ENCODE data around the gene ROR2. TPM values are rescaled to one million over a fixed set of nuclear protein-coding genes. Genes with fewer than 3 reads are reported as not detected.

Gene ROR2
- total and polyA plus RNA-seq, 2 donors (not counting 3 experiments of a cell fraction or from before 2014, with no cell fraction given) = not detected

DNA sequence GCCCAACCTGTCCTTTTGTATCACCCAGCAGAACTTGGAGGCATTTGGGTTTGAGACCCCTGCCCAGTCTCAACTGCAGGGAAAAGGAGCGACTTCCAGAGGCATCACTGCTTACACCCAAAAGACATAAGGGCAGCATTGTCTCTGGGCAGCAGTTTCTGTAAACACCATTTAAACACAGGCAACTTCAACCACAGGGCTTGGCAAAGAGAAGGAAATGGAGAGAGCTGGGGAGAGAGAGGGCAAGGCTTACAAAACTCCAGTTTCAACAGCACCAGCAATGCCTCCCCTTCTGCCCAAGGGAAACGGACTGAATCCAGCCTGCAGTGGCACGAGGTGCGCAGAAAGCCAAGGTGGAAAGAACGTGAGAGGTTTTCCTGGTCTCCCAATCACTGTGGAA lies 147.6 kb downstream of the ROR2 start:
- FAIRE-seq (no peak), DNase-seq (ENCODE audit: low read depth, low spot score) (no peak)
- Histone ChIP-seq H3K27me3 (ENCODE audit: control insufficient read depth in 2 of 2, insufficient read depth in 2 of 2, low read length in 2 of 2) (no peaks in the 10 kb centered on the region), H3K36me3 (ENCODE audit: control insufficient read depth in 2 of 2, extremely low read depth in 1 of 2, insufficient read depth in 2 of 2, low read length in 2 of 2) (no peaks in the 10 kb centered on the region), H3K4me3 (replicated peaks in 1 of 3; ENCODE audit: insufficient read depth in 1 of 3, low read depth in 1 of 3, low read length in 3 of 3) (no peak overlapping the region), H3K9me3 (replicated peaks; ENCODE audit: control insufficient read depth, insufficient read depth, low read length) (no peaks in the 10 kb centered on the region), H3K4me1 (ENCODE audit: control insufficient read depth, extremely low read depth, insufficient read depth, low read length) (no peaks in the 10 kb centered on the region), H3K27ac (ENCODE audit: insufficient read depth, low read depth, low read length) (no peak overlapping the region), H3K9ac (replicated peaks; ENCODE audit: extremely low read depth, insufficient read depth, low read length) (no peak overlapping the region), H3K79me2 (ENCODE audit: control insufficient read depth, insufficient read depth, low read length) (no peaks in the 10 kb centered on the region), H3K4me2 (ENCODE audit: insufficient read depth, low read length) (no peak overlapping the region), H3K9me1 (replicated peaks; ENCODE audit: control insufficient read depth, extremely low read depth, insufficient read depth, low read length) (no peaks in the 10 kb centered on the region), H4K20me1 (replicated peaks; ENCODE audit: control insufficient read depth, extremely low read depth, insufficient read depth, low read length) (no peaks in the 10 kb centered on the region), H2AFZ (ENCODE audit: low read depth, low read length) (no peak overlapping the region)
- ChIA-PET CTCF (no interaction called here), POLR2A (no interaction called here)
- dilution Hi-C loops (cut with MboI; ENCODE audit: extremely low pct_ligation_motif_present, low sequenced_read_pairs) (no loop called here), intact Hi-C loops (cut with micrococcal nuclease) (no loop called here)
- no TSS peak for BruUV-seq (replicated peaks)
- TF ChIP-seq POLR2A (IDR thresholded peaks at IDR 0.05; ENCODE audit: low read depth, low read length) (no peak), EZH2 (IDR thresholded peaks at IDR 0.05; ENCODE audit: borderline replicate concordance, low read depth, low read length, severe bottlenecking) (no peak), JUN (IDR thresholded peaks at IDR 0.05; ENCODE audit: borderline replicate concordance, insufficient read depth, insufficient read length, low read depth) (no peak), FOS (IDR thresholded peaks at IDR 0.05; ENCODE audit: borderline replicate concordance, insufficient read depth, low read length) (no peak)
- TF ChIP-seq, protein P1, sequence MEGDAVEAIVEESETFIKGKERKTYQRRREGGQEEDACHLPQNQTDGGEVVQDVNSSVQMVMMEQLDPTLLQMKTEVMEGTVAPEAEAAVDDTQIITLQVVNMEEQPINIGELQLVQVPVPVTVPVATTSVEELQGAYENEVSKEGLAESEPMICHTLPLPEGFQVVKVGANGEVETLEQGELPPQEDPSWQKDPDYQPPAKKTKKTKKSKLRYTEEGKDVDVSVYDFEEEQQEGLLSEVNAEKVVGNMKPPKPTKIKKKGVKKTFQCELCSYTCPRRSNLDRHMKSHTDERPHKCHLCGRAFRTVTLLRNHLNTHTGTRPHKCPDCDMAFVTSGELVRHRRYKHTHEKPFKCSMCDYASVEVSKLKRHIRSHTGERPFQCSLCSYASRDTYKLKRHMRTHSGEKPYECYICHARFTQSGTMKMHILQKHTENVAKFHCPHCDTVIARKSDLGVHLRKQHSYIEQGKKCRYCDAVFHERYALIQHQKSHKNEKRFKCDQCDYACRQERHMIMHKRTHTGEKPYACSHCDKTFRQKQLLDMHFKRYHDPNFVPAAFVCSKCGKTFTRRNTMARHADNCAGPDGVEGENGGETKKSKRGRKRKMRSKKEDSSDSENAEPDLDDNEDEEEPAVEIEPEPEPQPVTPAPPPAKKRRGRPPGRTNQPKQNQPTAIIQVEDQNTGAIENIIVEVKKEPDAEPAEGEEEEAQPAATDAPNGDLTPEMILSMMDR (IDR thresholded peaks at IDR 0.05; ENCODE audit: extremely low read depth in 1 of 2, insufficient read depth in 1 of 2, low read depth in 1 of 2, low read length in 2 of 2) = no peak

DNA sequence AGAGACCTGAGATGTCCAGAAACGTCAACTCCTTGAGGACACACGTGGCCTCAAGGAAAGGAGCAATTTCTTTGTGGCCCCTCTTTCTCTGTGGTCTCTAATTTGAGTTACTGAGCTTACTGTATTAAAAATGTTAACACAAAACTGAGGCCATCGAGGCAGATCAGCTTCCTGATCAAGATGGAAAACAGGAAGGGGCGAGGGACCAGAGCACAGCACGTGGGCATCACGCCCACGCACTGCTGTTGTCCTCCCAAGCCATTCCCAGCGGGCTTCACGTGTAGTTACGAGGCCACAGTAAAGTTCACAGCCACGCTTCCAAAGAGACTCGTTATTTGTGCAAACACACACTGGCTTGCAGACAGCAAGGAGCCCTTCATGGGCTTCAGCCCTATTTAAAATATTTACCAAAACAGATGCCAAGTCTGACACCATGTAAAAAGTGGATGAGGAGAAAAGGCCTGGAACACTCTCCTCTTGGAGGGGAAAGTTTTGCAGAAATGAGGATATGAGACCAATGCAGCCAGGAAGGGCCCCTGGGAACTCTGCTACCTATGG lies 149.5 kb downstream of the ROR2 start:
- ChIA-PET CTCF (no interaction called here), POLR2A (no interaction called here)
- BruUV-seq (replicated peaks) = no TSS peak
- Histone ChIP-seq H3K4me1 (ENCODE audit: control insufficient read depth, extremely low read depth, insufficient read depth, low read length) (no peaks in the 10 kb centered on the region), H3K79me2 (ENCODE audit: control insufficient read depth, insufficient read depth, low read length) (no peaks in the 10 kb centered on the region), H3K36me3 (ENCODE audit: control insufficient read depth in 2 of 2, extremely low read depth in 1 of 2, insufficient read depth in 2 of 2, low read length in 2 of 2) (no peaks in the 10 kb centered on the region), H3K27ac (ENCODE audit: insufficient read depth, low read depth, low read length) (no peak overlapping the region), H2AFZ (ENCODE audit: low read depth, low read length) (no peak overlapping the region), H3K9me3 (replicated peaks; ENCODE audit: control insufficient read depth, insufficient read depth, low read length) (no peaks in the 10 kb centered on the region), H4K20me1 (replicated peaks; ENCODE audit: control insufficient read depth, extremely low read depth, insufficient read depth, low read length) (no peaks in the 10 kb centered on the region), H3K4me2 (ENCODE audit: insufficient read depth, low read length) (no peak overlapping the region), H3K4me3 (replicated peaks in 1 of 3; ENCODE audit: insufficient read depth in 1 of 3, low read depth in 1 of 3, low read length in 3 of 3) (no peak overlapping the region), H3K27me3 (ENCODE audit: control insufficient read depth in 2 of 2, insufficient read depth in 2 of 2, low read length in 2 of 2) (no peaks in the 10 kb centered on the region), H3K9ac (replicated peaks; ENCODE audit: extremely low read depth, insufficient read depth, low read length) (no peak overlapping the region), H3K9me1 (replicated peaks; ENCODE audit: control insufficient read depth, extremely low read depth, insufficient read depth, low read length) (no peaks in the 10 kb centered on the region)
- no peak for FAIRE-seq
- dilution Hi-C loops (cut with MboI; ENCODE audit: extremely low pct_ligation_motif_present, low sequenced_read_pairs) = no loop called here
- intact Hi-C loops (cut with micrococcal nuclease) = no loop called here
- TF ChIP-seq JUN (IDR thresholded peaks at IDR 0.05; ENCODE audit: borderline replicate concordance, insufficient read depth, insufficient read length, low read depth) (no peak), MYC (IDR thresholded peaks at IDR 0.05; ENCODE audit: low read depth, low read length) (no peak), POLR2A (IDR thresholded peaks at IDR 0.05; ENCODE audit: low read depth, low read length) (no peak), POLR2AphosphoS5 (IDR thresholded peaks at IDR 0.05; ENCODE audit: insufficient read depth, low read depth, low read length) (no peak), EZH2 (IDR thresholded peaks at IDR 0.05; ENCODE audit: borderline replicate concordance, low read depth, low read length, severe bottlenecking) (no peak)
- TF ChIP-seq, protein P1 (IDR thresholded peaks at IDR 0.05; ENCODE audit: extremely low read depth in 1 of 2, insufficient read depth in 1 of 2, low read depth in 1 of 2, low read length in 2 of 2) = no peak
- no peak for DNase-seq (ENCODE audit: low read depth, low spot score)

Data from endothelial cell of umbilical vein (primary cell).